Measurements from ENCODE around the gene CLINT1. TPM values are rescaled to one million over a fixed set of nuclear protein-coding genes. Genes with fewer than 3 reads are reported as not detected.

Gene CLINT1
- total and polyA plus RNA-seq, 2 of the 13 experiments (the other 11 are each of a cell fraction or from before 2014, with no cell fraction given) = 64.0 to 104 TPM

GRCh38 chr5:157743163-157744050 is 115.5 kb downstream of the CLINT1 start, which contains the start of gene LSM11 (continued):
- TF ChIP-seq CTCF (CRISPR knock-in tag; IDR thresholded peaks at IDR 0.05) (peak; percentile 98), AKNA (CRISPR knock-in tag; IDR thresholded peaks at IDR 0.05; ENCODE audit: borderline replicate concordance) (no peak), SKIL (CRISPR knock-in tag; IDR thresholded peaks at IDR 0.05; ENCODE audit: borderline replicate concordance) (no peak), KDM5B (CRISPR knock-in tag; IDR thresholded peaks at IDR 0.05; ENCODE audit: borderline replicate concordance) (peak; percentile 69; the same call in 1 of the 2 replicates), ZBTB10 (CRISPR knock-in tag; IDR thresholded peaks at IDR 0.05; ENCODE audit: borderline replicate concordance) (peak; percentile 28; the same call in 1 of the 2 replicates), SRY (CRISPR knock-in tag; IDR thresholded peaks at IDR 0.05) (peak; percentile 32; the same call in 1 of the 2 replicates), ZBTB21 (CRISPR knock-in tag; IDR thresholded peaks at IDR 0.05) (no peak), CENPX (CRISPR knock-in tag; IDR thresholded peaks at IDR 0.05) (no peak), ZBTB1 (CRISPR knock-in tag; IDR thresholded peaks at IDR 0.05; ENCODE audit: borderline replicate concordance) (no peak), SOX5 (CRISPR knock-in tag; IDR thresholded peaks at IDR 0.05; ENCODE audit: borderline replicate concordance) (peak; percentile 43; the same call in 1 of the 2 replicates), ZNF556 (CRISPR knock-in tag; IDR thresholded peaks at IDR 0.05; ENCODE audit: borderline replicate concordance) (peak; percentile 71; the same call in 1 of the 2 replicates), ZNF709 (CRISPR knock-in tag; IDR thresholded peaks at IDR 0.05) (no peak), JARID2 (CRISPR knock-in tag; IDR thresholded peaks at IDR 0.05; ENCODE audit: insufficient replicate concordance) (no peak), RBM39 (IDR thresholded peaks at IDR 0.05; ENCODE audit: low read depth, low read length, poor library complexity, severe bottlenecking) (peak; percentile 87), NRL (CRISPR knock-in tag; IDR thresholded peaks at IDR 0.05; ENCODE audit: borderline replicate concordance) (no peak), AHR (CRISPR knock-in tag; IDR thresholded peaks at IDR 0.05) (no peak)

All from HepG2 (cell line).